ENCODE data around the gene TM4SF18. TPM values are rescaled to one million over a fixed set of nuclear protein-coding genes. Genes with fewer than 3 reads are reported as not detected.

The TM4SF18 gene
- polyA plus RNA-seq, 1 experiment: 0.11 TPM

GRCh38 chr3:149271669-149272068 is 61.8 kb downstream of the TM4SF18 start:
- CTCF ChIA-PET: interaction anchor here (1.0 to 5.7 kb wide), 6 partner anchors 102 to 317 kb away, joined by 3 to 78 read pairs (median 6); partner anchors contain the start of gene HPS3
- TF ChIP-seq CTCF (IDR thresholded peaks at IDR 0.05; ENCODE audit: insufficient read depth, low read depth, low read length): no peak
- Histone ChIP-seq H3K36me3 (ENCODE audit: control insufficient read depth, insufficient read depth, low read length) (no peaks in the 10 kb centered on the region), H3K4me3 (ENCODE audit: low read depth, low read length) (no peak overlapping the region), H3K27me3 (ENCODE audit: control insufficient read depth, insufficient read depth, low read length) (no peaks in the 10 kb centered on the region)
- POLR2A ChIA-PET: no interaction called here
- DNase-seq (ENCODE audit: low read depth): no peak

DNA sequence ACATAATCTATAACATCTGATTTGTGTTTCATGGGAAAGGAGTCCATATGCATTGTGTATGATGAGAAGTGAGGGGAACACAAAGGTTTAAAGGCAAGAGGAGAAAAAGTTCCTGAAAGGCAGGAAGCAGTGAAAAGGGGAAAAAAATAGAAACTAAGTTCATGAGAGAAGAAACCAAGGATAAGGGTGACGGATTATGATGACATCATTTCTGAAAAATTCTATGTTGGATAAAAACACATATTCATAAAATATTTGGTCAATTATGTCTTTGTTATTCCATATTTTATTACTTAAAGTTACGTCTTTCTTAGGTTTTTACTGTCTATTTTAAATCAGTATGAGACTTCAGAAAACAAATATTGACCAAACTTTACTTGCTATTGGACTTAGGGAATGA is 63.3 kb downstream of the TM4SF18 start:
- Histone ChIP-seq H3K36me3 (ENCODE audit: control insufficient read depth, insufficient read depth, low read length) (no peaks in the 10 kb centered on the region), H3K27me3 (ENCODE audit: control insufficient read depth, insufficient read depth, low read length) (no peaks in the 10 kb centered on the region), H3K4me3 (ENCODE audit: low read depth, low read length) (no peak overlapping the region)
- POLR2A ChIA-PET: no interaction called here
- no peak for DNase-seq (ENCODE audit: low read depth)
- CTCF ChIA-PET: interaction anchor here (1.1 kb wide), 1 partner anchor 315 kb away, joined by 5 read pairs; no protein-coding TSS in a partner anchor
- TF ChIP-seq CTCF (IDR thresholded peaks at IDR 0.05; ENCODE audit: insufficient read depth, low read depth, low read length): no peak

GRCh38 chr3:149269687-149270086 is 63.7 kb downstream of the TM4SF18 start:
- Histone ChIP-seq H3K36me3 (ENCODE audit: control insufficient read depth, insufficient read depth, low read length) (no peaks in the 10 kb centered on the region), H3K27me3 (ENCODE audit: control insufficient read depth, insufficient read depth, low read length) (no peaks in the 10 kb centered on the region), H3K4me3 (ENCODE audit: low read depth, low read length) (no peak overlapping the region)
- ChIA-PET CTCF (interaction anchor here (1.8 kb wide), 1 partner anchor 149 kb away, joined by 9 read pairs; no protein-coding TSS in a partner anchor), POLR2A (no interaction called here)
- TF ChIP-seq CTCF (IDR thresholded peaks at IDR 0.05; ENCODE audit: insufficient read depth, low read depth, low read length): no peak
- no peak for DNase-seq (ENCODE audit: low read depth)

Other genes starting within 250 kb of the TM4SF18 start
- gene HLTF, start 247.1 kb downstream of the TM4SF18 start, polyA plus RNA-seq (2011; rRNA removed): 17.3 and 22.0 TPM in 2 replicates
- gene HPS3, start 204.0 kb downstream of the TM4SF18 start, polyA plus RNA-seq (2011; rRNA removed): 14.6 and 20.0 TPM in 2 replicates
- gene CP, start 111.8 kb downstream of the TM4SF18 start, polyA plus RNA-seq (2011; rRNA removed): 0.07 TPM in 1 of 2 replicates, not detected in the other
- gene TM4SF1, start 44.0 kb upstream of the TM4SF18 start, polyA plus RNA-seq (2011; rRNA removed): 37.5 and 48.0 TPM in 2 replicates
- gene TM4SF4, start 141.1 kb upstream of the TM4SF18 start, polyA plus RNA-seq (2011; rRNA removed): 0.10 and 0.42 TPM in 2 replicates

Data from BJ (cell line).